ENCODE results near the gene KDM2B. TPM values are rescaled to one million over a fixed set of nuclear protein-coding genes. Genes with fewer than 3 reads are reported as not detected.

The KDM2B gene
- total RNA-seq, 2 donors from 2014 or later, result 14.1 to 17.3 TPM

- DNase-seq (no peak), ATAC-seq (no peak)
- intact Hi-C loops (cut with DNase I, micrococcal nuclease), result no loop called here
Measured at GRCh38 chr12:121452985-121453360, 127.8 kb downstream of the KDM2B start.

GRCh38 chr12:121452340-121452984 lies 128.4 kb downstream of the KDM2B start:
- ATAC-seq, result peak; percentile 84
- intact Hi-C loops (cut with DNase I, micrococcal nuclease), result no loop called here
- DNase-seq, result peak; percentile 72 to 77

GRCh38 chr12:121451961-121452339 lies 128.9 kb downstream of the KDM2B start:
- ATAC-seq (peak; percentile 83), DNase-seq (peak; percentile 38 to 52)
- intact Hi-C loops (cut with DNase I, micrococcal nuclease), result no loop called here

DNA sequence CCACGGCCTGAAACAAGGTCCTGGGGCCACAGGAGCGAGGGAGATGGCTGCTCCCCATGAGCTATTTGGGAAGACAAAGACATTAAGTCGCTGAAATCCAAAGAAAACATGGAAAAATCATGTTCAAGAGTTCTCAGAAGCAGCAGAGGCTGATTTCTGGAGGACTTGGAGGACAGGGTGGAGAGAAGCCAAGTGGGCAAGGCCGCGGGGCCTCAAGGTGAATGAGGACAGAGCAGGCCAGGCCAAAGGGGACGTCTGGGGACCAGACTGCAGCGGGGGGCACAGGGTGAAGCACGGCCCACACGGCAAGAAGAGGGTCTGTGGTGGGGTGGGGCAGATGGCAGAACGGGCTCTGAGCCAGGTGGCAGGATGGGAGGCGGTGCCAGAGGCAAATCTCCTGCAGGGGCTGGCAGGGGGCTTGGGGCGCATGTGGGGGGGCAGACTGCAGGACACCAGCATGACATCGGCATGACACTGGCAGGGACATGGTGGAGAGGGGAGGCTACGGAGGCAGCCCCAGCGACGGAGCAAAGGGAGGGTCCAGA lies 132.0 kb downstream of the KDM2B start:
- intact Hi-C loops (cut with DNase I, micrococcal nuclease), result no loop called here
- no peak for DNase-seq
- no peak for ATAC-seq

- DNase-seq (no peak), ATAC-seq (no peak)
- intact Hi-C loops (cut with DNase I, micrococcal nuclease), result no loop called here
Measured at GRCh38 chr12:121446750-121447149, 134.1 kb downstream of the KDM2B start.

DNA sequence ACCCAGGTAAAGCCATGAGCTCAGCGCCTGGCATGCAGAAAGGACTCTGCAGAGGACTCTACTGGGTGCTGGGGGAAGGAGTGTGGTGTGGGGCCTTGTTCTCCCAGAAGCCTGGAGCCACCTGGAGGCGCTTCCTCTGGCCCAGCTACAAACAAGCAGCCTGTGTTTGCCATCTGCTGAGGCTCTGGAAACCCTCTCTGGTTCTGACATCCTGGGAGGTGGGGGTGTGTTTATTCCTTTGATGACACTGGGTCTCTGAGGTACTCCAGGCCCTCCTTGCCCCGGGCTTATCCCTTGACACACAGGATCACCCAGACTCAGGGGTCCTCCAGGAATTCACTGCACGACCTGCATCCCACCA lies 136.0 kb downstream of the KDM2B start:
- intact Hi-C loops (cut with DNase I, micrococcal nuclease), result loop anchor here in 1 of 2 donors (5.0 kb wide), 1 partner anchor 108 kb away; no protein-coding TSS in a partner anchor
- peak; percentile 9 for ATAC-seq
- DNase-seq, result no peak

GRCh38 chr12:121443911-121444841 lies 136.6 kb downstream of the KDM2B start:
- intact Hi-C loops (cut with DNase I, micrococcal nuclease), result loop anchor here in 1 of 2 donors (5.0 kb wide), 1 partner anchor 107 kb away; no protein-coding TSS in a partner anchor
- DNase-seq (peak; percentile 55 to 64), ATAC-seq (peak; percentile 78)

DNA sequence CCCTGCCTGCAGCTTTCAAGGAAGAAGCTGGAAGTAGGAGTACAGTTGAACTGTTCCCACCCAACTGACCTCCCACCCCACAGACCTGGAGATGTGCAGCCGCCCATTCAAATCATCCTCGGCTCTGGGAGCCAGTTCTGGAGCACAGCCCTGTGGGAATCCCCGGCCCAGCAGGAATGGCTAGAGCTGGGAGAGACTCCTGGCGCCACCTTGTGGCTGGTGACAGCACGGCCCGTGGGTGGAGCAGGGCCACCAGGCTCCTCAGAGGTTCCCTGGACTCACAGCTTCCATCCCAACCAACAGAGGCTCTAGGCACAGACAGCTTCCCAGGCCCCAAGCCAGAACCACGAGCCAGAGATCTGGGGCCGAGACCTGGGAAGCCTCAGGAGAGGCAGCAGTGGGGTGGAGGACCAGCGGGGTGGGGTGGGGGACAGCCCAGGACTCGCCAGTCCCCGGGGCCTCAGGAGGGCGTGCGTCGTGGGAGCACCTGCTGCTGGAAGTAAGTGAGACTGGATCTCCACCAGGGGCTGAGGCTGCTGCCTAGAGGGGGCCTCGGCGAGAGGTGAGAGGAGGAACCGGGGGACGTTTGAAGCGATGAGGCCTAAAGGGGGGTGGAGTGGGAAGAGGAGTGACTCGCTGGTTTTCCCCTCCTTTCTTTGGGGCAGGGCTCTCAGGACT lies 137.5 kb downstream of the KDM2B start:
- DNase-seq (peak; percentile 81 to 90), ATAC-seq (peak; percentile 88)
- intact Hi-C loops (cut with DNase I, micrococcal nuclease), result loop anchor here in 1 of 2 donors (5.0 kb wide), 1 partner anchor 106 kb away; no protein-coding TSS in a partner anchor

DNA sequence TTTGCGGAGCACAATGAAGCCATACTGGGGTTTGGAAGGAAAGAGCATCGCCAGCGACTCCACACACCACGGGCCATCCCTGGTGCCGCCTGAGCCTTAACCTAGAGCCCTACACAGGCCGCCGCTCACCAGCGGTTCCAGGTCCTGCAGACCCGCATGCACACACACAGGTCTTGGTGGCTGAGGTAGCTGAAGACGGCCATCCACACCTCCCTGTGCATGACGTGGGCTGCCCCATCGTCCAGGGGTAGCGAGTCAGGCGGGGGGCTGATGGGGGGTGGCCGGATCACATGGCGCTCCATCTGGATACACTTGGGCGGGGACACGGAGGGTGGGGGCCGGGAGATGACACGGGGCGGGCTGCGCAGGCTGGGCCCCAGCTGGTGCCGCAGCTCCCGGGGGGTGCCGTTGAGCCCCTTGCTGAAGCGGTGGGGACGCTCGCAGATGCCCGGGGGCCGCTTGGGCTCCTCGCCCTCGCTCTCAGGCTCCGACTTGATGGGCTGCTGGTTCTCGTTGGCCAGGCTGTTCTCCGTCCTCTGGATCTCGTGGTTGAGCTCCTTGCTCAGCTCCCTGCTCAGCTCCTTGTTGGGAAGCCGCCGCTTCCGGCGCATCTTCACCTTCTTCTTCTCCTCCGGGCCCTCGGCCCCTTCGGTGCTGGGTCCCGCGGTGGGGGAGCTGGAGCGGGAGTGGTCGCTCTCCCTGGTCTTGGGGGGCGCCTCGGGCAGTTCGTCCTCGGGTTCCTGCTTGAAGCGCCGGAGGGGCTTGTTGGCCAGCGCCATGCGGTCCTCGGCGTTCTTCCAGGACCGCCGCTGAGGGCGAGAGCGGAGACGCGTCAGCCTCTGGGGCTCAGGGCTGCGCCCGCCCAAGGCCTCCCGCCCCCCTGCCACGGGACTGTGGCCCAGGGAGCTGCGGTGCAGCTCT lies 138.5 kb downstream of the KDM2B start:
- no peak for ATAC-seq
- intact Hi-C loops (cut with DNase I, micrococcal nuclease), result loop anchor here in 1 of 2 donors (5.0 kb wide), 1 partner anchor 105 kb away; no protein-coding TSS in a partner anchor
- no peak for DNase-seq

DNA sequence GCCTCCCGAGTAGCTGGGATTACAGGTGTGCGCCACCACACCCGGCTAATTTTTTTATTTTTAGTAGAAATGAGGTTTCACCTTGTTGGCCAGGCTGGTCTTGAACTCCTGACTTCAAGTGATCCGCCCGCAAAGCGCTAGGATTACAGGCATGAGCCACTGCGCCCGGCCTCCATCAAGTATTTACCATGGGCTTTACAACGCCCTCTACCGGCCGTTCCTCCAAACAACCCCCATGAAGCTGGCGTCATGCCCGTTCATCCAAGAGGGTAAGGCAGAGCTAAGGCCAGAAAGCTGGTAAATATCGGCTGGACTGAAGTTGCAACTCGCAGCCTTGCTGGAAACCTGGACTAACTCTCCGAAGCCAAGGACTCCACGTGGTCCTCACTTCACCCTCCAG lies 139.3 kb downstream of the KDM2B start:
- ATAC-seq (no peak), DNase-seq (peak in 1 of 2 donors; percentile 39)
- intact Hi-C loops (cut with DNase I, micrococcal nuclease), result loop anchor here in 1 of 2 donors (5.0 kb wide), 1 partner anchor 104 kb away; no protein-coding TSS in a partner anchor

DNA sequence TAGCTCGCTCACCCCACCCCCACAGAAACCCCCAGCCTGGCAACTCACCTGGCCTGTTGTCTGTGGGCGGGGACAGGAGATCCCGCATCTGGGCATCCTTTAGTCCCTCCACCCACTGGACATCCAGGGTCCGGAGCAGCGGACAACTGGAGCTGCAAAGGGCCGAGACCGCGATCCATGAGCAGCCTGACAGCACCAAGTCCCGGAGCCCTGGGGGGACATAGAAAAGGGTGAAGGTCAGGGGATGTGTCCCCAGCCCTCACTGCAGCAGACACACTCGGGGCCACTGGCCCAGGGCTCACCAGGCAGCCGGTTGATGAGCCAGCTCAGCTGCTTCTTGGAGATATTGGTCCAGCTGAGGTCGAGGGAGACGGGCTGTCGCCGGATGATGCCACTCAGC lies 140.1 kb downstream of the KDM2B start:
- ATAC-seq (no peak), DNase-seq (no peak)
- intact Hi-C loops (cut with DNase I, micrococcal nuclease), result loop anchor here in 1 of 2 donors (5.0 kb wide), 1 partner anchor 103 kb away; no protein-coding TSS in a partner anchor

DNA sequence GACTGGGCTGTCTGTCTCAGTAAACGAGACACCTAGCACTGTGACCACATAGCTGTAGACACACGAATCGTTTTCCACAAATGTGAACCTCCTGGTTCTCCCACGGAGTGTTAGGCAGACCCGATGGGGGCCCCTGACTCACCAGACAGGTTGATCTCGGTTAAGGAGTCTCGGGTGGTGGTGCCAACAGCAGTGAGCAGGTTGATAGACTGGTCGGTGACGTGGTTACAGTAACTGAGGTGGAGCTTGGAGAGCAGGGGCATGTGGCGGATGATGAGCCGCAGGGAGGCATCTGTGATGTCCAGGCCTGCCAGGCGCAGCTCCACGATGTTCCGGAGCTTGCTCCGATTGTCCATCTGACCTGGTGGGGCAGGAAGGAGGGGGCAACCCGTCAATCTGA lies 141.1 kb downstream of the KDM2B start:
- DNase-seq, result no peak
- no peak for ATAC-seq
- intact Hi-C loops (cut with DNase I, micrococcal nuclease), result loop anchor here in 1 of 2 donors (5.0 kb wide), 1 partner anchor 102 kb away; no protein-coding TSS in a partner anchor

GRCh38 chr12:121438905-121439304 lies 141.9 kb downstream of the KDM2B start:
- intact Hi-C loops (cut with DNase I, micrococcal nuclease), result no loop called here
- DNase-seq, result no peak
- no peak for ATAC-seq

GRCh38 chr12:121436706-121437105 lies 144.1 kb downstream of the KDM2B start:
- no peak for ATAC-seq
- no peak for DNase-seq
- intact Hi-C loops (cut with DNase I, micrococcal nuclease), result no loop called here

DNA sequence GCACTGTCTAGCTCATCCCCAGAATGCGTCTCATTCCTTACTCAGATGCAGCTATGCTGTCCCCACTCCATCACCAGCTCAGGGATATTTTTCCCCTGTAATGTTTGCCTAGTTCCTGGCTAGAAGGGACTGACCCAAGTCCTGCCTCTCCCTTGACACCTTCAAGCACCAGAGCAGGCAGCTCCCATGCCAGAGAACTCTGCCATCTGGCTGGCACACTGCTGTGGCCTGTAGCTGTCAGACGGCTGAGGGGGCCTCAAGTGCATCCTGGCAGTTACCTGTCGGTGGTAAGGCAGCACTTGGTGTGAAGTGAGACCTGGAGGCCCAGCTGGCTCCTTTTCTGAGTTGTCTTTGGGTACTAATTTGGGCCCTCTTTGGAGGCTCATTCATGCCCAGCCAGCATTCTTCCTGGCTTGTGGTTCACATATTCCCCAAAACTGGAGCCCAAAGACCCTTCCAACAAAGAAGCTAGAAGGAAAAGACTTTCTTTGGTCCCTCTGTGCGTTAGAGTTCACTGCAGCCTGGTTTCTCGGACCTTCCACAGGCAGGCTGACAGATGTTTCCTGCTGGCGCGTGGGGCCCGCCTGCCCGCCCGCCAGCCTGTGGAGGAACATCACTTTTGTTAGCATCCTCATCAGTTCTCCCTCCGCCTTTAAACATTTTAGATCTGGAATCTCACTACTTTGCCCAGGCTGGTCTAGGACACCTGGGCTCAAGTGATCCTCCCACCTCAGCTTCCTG lies 147.9 kb downstream of the KDM2B start:
- peak; percentile 15 for ATAC-seq
- DNase-seq, result no peak
- intact Hi-C loops (cut with DNase I, micrococcal nuclease), result no loop called here

- intact Hi-C loops (cut with DNase I, micrococcal nuclease), result no loop called here
- DNase-seq (no peak), ATAC-seq (no peak)
Measured at GRCh38 chr12:121430833-121431415, 149.9 kb downstream of the KDM2B start.

GRCh38 chr12:121428883-121429282 lies 151.9 kb downstream of the KDM2B start:
- no peak for DNase-seq
- ATAC-seq, result no peak
- intact Hi-C loops (cut with DNase I, micrococcal nuclease), result no loop called here
